Esophagus squamous epithelium (tissue), 4 donors: Measurements from ENCODE around the gene KRT1.

Source experiments
- POLR2A ChIP-seq, 4 donors: fragments of 450-650 bp; IDR thresholded peaks; one replicate each; pipeline ENCODE4 v1.6.1; 2017; ENCODE audit warnings: antibody characterized with exemption in 4 of 4, mild to moderate bottlenecking in 4 of 4, moderate library complexity in 3 of 4
- TF ChIP-seq, protein P1 (sequence below), 6 experiments: fragments of 450-650 bp in 4 of 6; fragments of 200-600 bp in 2 of 6; sonication (generic) in 2 of 6; IDR thresholded peaks; one replicate each; pipeline ENCODE4 v1.5.1; 2016 to 2019; ENCODE audit warnings: antibody characterized with exemption in 6 of 6, mild to moderate bottlenecking in 4 of 6, moderate library complexity in 4 of 6

DNA sequence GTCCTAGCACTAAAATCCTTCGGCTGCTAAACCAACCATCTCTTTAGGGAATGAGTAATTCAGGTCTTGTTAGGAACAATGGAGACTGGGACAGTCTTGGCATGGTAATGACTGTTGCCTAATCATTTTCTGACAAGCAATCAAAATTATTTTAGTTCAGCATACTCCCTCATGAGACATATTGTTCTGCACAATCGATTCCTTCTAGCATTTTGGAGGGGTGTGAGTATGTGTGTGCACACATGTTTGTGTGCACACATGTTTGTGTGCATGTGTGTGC lies 2.1 kb upstream of the KRT1 start:
- TF ChIP-seq, protein P1, sequence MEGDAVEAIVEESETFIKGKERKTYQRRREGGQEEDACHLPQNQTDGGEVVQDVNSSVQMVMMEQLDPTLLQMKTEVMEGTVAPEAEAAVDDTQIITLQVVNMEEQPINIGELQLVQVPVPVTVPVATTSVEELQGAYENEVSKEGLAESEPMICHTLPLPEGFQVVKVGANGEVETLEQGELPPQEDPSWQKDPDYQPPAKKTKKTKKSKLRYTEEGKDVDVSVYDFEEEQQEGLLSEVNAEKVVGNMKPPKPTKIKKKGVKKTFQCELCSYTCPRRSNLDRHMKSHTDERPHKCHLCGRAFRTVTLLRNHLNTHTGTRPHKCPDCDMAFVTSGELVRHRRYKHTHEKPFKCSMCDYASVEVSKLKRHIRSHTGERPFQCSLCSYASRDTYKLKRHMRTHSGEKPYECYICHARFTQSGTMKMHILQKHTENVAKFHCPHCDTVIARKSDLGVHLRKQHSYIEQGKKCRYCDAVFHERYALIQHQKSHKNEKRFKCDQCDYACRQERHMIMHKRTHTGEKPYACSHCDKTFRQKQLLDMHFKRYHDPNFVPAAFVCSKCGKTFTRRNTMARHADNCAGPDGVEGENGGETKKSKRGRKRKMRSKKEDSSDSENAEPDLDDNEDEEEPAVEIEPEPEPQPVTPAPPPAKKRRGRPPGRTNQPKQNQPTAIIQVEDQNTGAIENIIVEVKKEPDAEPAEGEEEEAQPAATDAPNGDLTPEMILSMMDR (IDR thresholded peaks at IDR 0.05) = no peak
- no peak for TF ChIP-seq POLR2A (IDR thresholded peaks at IDR 0.05)
